Skin of body (tissue), 2 donors: ENCODE data around the gene CARD19. TPM values are rescaled to one million over a fixed set of nuclear protein-coding genes. Genes with fewer than 3 reads are reported as not detected.

ENCODE experiments used
- DNase-seq: peaks from one replicate; lab custom pipeline; 2025; lab: John Stamatoyannopoulos, UW
- total RNA-seq: library from RNA; depleted of rRNA; stranded (reverse); fragments of >200 nt; gene quantifications from one replicate; pipeline ENCODE4 v1.2.3, GENCODE V29; 2014

CARD19 gene
- total RNA-seq, 1 donor from 2014 or later: 18.6 TPM

- no peak for DNase-seq
Measured at GRCh38 chr9:93086447-93087224, 9.4 kb upstream of the CARD19 start.

DNA sequence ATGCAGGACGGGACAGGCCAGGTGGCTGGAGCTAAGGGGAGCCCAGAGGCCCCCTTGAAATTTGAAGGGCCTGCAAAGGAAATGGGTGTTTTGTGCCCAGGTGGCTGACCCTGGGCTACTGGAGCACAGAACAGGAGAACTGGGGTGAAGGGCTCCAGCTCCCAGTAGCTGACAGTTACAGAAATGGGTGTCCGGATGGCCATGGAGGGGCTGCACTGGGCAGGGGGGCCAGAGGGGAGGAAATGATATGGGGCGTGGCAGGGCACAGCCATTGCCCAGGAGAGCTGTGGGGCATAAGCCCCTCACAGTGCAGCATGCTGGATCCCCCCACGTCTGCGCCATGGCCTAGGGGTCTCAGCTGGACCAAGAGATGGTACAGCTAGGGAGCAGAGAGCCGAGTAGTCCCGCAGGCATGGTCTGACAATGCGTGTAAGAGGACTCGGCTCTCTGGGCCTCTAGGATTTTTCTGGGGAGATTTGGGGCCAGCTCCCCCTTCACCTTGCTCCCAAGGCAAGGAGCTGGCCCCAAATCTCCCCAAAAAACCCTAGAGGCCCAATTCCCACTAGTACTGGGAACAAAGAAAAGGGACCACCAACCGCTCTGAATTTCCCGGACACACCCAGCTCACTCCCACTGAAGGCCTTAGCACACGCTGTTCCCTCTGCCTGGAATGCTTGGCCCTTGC lies 7.9 kb upstream of the CARD19 start:
- no peak for DNase-seq

GRCh38 chr9:93088656-93089015 lies 7.4 kb upstream of the CARD19 start:
- no peak for DNase-seq

- no peak for DNase-seq
Measured at GRCh38 chr9:93089024-93089423, 7.0 kb upstream of the CARD19 start.

DNA sequence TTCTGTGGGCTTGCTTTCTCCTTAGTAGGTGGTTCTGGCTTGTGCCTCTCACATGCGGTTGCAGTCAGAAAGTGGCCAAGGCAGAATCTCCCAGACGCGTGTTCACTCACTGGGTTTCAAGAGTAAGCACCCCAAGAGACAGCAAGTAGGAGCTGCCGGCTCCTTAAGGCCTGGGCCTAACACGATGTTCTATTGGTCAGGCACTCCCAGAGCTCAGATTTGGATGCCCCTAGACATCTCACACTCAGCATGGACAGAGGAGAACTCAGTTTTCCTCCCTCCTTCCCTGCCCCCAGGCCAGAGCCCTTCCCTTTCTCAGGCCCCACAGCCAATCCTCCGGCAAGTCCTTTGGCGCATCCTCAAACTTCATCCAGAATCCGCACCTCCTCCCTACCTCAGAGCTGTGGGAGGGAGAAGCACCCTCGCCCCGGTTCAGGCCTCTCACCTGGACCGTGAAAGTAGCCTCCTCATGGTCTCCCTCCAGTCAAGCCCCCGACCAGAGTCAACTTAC lies 6.5 kb upstream of the CARD19 start:
- DNase-seq: no peak

- DNase-seq: no peak
Measured at GRCh38 chr9:93090091-93090655, 5.8 kb upstream of the CARD19 start.

DNA sequence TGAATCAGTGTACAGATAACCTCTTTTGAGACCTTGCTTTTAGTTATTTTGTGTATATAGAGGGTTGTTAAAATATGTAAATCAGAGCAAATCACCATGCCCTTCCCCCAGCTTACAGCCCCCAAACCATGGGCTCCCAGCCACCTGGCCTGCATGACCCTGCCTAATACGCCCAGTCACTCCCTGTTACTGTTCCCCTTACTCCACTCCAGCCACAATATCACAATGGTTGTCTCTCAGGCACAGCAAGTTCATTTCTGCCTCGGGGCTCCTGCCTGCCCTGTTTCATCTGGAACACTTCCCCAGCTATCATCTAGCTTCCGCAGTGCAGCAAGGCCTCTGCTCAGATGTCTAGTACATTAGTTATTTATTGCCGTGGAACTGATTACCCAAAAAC lies 5.0 kb upstream of the CARD19 start:
- no peak for DNase-seq

DNA sequence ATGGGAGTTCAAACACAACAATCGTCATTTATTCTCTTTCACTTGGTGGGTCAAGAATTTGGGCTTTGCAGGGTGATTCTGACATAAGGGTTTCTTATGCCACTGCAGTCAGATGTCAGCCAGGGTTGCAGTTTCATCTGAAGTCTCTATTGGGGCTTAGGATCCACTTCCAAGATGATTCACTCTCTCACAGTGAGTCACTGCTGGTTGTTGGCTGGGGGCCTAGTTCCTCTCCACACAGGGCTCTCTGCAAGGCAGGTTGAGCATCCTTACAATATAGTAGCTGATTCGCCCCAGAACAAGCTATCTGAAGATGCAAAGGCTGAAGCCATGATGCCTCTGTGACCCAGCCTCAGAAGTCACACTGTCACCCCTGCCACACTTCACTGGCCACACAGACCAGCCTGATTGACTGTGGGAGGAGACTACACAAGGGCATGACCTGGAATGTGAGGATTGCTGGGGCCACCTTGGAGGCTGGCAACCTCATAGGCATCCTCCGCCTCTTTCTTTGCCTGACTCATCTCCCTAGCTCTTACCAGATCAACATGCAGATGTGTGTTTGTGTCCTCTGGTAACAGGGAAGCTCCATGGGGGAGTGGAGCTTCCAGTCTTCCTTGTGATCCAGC lies 4.5 kb upstream of the CARD19 start:
- no peak for DNase-seq

GRCh38 chr9:93092251-93092991 lies 3.6 kb upstream of the CARD19 start:
- DNase-seq: no peak

GRCh38 chr9:93093127-93093876 lies 2.7 kb upstream of the CARD19 start:
- peak; percentile 42 for DNase-seq

DNA sequence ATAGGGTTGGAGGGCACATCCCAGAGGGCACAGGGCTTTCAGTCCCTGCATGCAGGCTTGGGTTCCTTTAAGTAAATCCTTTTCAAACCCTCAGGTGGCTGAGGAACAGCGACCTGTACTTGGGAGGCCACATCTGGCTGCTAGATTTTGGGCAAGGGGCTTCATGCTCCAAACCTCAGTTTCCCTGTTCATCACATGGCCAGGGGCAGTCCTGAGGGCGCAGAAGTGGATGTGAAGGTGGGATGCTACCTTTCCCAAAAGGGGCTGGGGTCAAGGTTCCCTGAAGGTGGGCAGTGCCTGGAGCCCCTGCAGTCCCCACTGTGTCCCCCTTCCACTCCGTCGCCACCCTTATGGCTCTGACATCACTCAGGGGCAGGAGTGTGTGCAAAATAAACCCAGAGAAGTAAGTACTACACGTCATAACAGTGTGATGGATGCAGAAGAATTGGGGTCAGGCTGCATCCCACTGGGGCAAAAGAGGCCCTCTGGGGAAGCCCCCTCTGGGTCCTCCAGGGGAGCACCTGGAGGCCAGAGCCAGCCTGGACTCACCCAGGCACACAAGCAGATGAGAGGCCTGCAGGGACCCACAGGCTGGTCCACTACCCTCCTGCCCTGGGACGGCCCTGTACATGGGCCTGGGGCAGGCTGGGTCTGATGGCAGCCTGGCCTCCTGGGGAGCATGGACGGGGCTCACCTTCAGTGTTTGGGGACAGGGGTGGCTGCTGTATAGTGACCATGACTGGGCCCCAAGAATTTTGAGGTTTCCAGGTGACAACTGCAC lies 1.9 kb upstream of the CARD19 start:
- no peak for DNase-seq

DNA sequence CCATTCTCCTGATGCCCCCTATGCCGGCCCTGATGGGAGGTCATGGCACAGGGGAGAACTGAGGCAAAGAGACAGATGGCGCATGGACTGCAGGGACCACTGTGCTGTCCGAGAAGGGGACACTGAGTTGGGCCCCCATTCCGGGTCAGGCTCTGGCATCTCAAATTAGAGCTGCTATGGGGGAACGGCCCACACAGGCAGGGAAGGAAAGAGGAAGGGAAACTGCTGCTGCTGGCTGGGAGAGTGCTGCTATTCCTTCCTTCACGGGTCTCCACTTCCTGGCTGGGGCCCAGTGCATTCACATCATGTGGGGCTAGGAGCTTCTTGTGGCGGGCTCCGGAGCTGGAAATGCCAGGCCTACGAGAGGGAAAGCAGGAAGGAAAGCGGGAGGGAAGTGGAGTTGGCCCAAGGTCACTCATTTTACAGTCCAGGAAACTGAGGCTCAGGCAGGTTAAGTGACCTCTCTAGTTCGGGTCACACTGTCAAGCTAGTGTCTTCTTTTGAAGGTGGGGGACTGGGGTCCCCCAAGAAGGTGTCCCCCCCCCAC lies 1.3 kb upstream of the CARD19 start:
- peak; percentile 57 for DNase-seq

GRCh38 chr9:93095205-93096130 lies 549 bp upstream of the CARD19 start:
- DNase-seq: peak; percentile 99

- DNase-seq: no peak
Measured at GRCh38 chr9:93096811-93097382, 880 bp downstream of the CARD19 start.

DNA sequence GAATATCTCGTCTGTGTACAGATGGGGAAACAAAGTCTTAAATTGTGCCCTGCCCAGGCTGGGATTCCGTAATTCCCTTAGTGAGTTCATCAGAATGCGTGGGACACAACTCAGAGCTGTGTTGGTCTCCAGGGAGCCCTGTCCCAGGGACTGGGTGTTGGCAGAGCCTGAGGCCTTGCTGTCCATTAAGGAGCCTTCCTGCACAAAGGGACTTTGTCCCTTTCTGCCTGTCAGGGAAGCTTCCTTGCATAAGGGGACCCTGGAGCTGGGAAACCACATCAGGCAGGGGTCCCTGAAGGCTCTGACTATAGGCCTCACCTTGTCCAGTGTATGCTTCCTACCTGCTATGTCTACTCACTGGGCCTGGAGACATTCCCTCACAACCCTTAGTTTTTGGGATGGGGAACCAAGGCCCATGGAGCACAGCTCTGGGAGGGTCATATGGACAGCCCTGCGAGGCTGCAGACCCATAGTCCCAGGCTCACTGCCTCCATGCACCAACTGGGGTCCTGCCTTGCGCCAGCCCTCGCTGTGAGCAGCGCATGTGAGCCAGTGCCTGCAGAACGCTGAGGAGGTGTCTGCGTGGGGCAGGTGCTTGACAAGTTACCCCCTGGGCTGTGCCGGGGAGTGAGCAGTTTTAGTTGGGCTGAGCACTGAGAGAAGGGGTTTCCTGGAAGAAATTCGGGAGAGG lies 1.6 kb downstream of the CARD19 start:
- DNase-seq: no peak

DNA sequence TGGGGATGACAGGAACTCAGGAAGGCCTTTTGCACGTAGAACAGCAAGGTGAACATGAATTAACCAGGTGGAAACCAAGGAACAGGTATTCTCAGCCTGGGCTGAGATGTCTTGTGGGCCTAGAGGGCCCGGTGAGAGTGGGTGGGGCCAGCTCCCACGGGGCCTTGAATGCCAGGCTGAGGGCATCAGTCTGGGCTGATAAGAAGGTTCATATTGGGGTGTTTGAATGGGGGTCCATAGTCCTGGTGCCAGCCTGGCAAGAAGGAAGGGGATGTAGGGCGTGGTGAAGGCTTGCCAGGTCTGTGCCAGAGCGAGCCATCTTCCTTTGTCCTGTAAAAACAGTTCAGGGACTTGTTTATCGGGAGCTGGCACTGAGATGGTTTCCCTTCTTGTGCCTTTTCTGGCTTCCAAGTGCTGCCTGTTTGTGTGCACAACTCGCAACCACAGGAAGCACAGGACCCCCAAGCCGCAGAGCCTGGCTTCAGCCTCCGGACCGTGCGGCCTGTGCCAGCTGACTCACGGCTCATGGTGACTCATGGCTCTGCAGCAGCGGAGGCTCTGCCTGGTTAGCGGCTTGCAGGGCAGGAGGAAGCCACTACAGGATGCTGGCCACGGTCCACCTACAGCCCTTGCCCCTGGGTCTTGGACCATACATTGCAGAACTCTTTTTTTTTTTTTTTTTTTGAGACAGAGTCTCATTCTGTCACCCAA lies 2.4 kb downstream of the CARD19 start:
- DNase-seq: peak; percentile 18
